Keratinocyte (primary cell): ENCODE results near the gene USF3. TPM values are rescaled to one million over a fixed set of nuclear protein-coding genes. Genes with fewer than 3 reads are reported as not detected.

Experiments used
- DNase-seq: peaks from one replicate; pipeline ENCODE4 v3.0.0-alpha.2; 2011; ENCODE audit warnings: low read depth, missing footprints, low spot score
- FAIRE-seq: peaks from 2 replicates; lab custom pipeline; 2011; peaks lifted over from hg19 to GRCh38; lab: Jason Lieb, UNC
- H2AFZ ChIP-seq: 2 replicates; pipeline ENCODE4 v1.6.0; 2012; ENCODE audit warnings: low read length, control low read depth, inconsistent platforms; ENCODE audit not compliant: control insufficient read depth
- H3K27ac ChIP-seq: 2 replicates; pipeline ENCODE4 v1.5.1; 2011; ENCODE audit warnings: low read length; ENCODE audit not compliant: control insufficient read depth, insufficient read depth
- H3K27me3 ChIP-seq: 3 replicates; pipeline ENCODE4 v1.6.0; 2011; ENCODE audit warnings: low read length; ENCODE audit not compliant: control insufficient read depth, insufficient read depth; ENCODE audit errors: extremely low read depth
- H3K36me3 ChIP-seq, 2 experiments: 2 replicates in 1 of 2; 3 replicates in 1 of 2; pipeline ENCODE4 v1.5.1; 2011; ENCODE audit warnings: low read length in 2 of 2, mild to moderate bottlenecking in 1 of 2; ENCODE audit not compliant: control insufficient read depth in 2 of 2, insufficient read depth in 2 of 2; ENCODE audit errors: extremely low read depth in 1 of 2
- H3K4me1 ChIP-seq: 3 replicates; pipeline ENCODE4 v1.5.1; 2011; ENCODE audit warnings: low read length; ENCODE audit not compliant: control insufficient read depth, insufficient read depth; ENCODE audit errors: extremely low read depth
- H3K4me2 ChIP-seq: 3 replicates; pipeline ENCODE4 v1.6.0; 2011; ENCODE audit warnings: low read depth, low read length; ENCODE audit not compliant: control insufficient read depth, insufficient read depth; ENCODE audit errors: extremely low read depth
- H3K4me3 ChIP-seq, 3 experiments: fragments of 200-600 bp in 1 of 3; sonication (generic) in 1 of 3; 2 replicates in 2 of 3; 3 replicates in 1 of 3; pipeline ENCODE4 v1.5.1; 2011 to 2016; ENCODE audit warnings: low read length in 3 of 3, mild to moderate bottlenecking in 3 of 3, control low read depth in 2 of 3, inconsistent platforms in 1 of 3, low read depth in 1 of 3, mixed read lengths in 1 of 3, mixed run types in 1 of 3, moderate library complexity in 1 of 3; ENCODE audit not compliant: control insufficient read depth in 2 of 3, insufficient read depth in 2 of 3; ENCODE audit errors: extremely low read depth in 1 of 3
- H3K79me2 ChIP-seq: 2 replicates; pipeline ENCODE4 v1.6.0; 2012; ENCODE audit warnings: low read length; ENCODE audit not compliant: control insufficient read depth, insufficient read depth
- H3K9ac ChIP-seq: 3 replicates; pipeline ENCODE4 v1.6.0; 2011; ENCODE audit warnings: low read length; ENCODE audit not compliant: control insufficient read depth, insufficient read depth; ENCODE audit errors: extremely low read depth
- H3K9me1 ChIP-seq: 3 replicates; pipeline ENCODE4 v1.6.0; 2011; ENCODE audit warnings: low read length; ENCODE audit not compliant: control insufficient read depth, insufficient read depth; ENCODE audit errors: extremely low read depth
- H3K9me3 ChIP-seq: 2 replicates; pipeline ENCODE4 v1.5.1; 2012; ENCODE audit warnings: low read depth, low read length; ENCODE audit not compliant: control insufficient read depth
- H4K20me1 ChIP-seq: 3 replicates; pipeline ENCODE4 v1.6.0; 2011; ENCODE audit warnings: low read length; ENCODE audit not compliant: control insufficient read depth, insufficient read depth; ENCODE audit errors: extremely low read depth
- CTCF ChIP-seq, 3 experiments: IDR thresholded peaks in 1 of 3; conservative IDR thresholded peaks in 1 of 3; optimal IDR thresholded peaks in 1 of 3; 2 replicates in 2 of 3; 3 replicates in 1 of 3; pipeline versions ENCODE3 to v1.5.1; 2011; ENCODE audit warnings: low read length in 3 of 3, mild to moderate bottlenecking in 3 of 3, moderate library complexity in 2 of 3, control low read depth in 1 of 3, inconsistent platforms in 1 of 3; ENCODE audit not compliant: insufficient read depth in 2 of 3; ENCODE audit errors: extremely low read depth in 1 of 3
- EZH2 ChIP-seq: IDR thresholded peaks from one replicate; pipeline ENCODE4 v1.6.1; 2012; ENCODE audit warnings: inconsistent platforms, mild to moderate bottlenecking, low read length, moderate library complexity
- dilution Hi-C: fragments of 300-500 bp; cut with MboI; formaldehyde crosslinking; loops from one replicate; pipeline ENCODE4 v1.7.0; 2020; ENCODE audit warnings: low sequenced_read_pairs; ENCODE audit not compliant: extremely low pct_ligation_motif_present
- polyA plus RNA-seq, 5 experiments: library from polyadenylated mRNA; depleted of rRNA in 3 of 5; stranded (reverse) in 3 of 5; stranded (forward) in 1 of 5; unstranded in 1 of 5; fragments of >200 nt; gene quantifications; 1 replicate in 1 of 5; 2 replicates in 3 of 5; 3 replicates in 1 of 5; pipeline versions ENCODE4 v1.2.1 to v1.2.3, GENCODE V29; 2011 to 2012; ENCODE audit warnings: missing spikeins in 2 of 5, low read depth in 1 of 5, low replicate concordance in 1 of 5

USF3 gene
- polyA plus RNA-seq, 1 donor (not counting 4 experiments of a cell fraction or from before 2014, with no cell fraction given), result 8.8 TPM

- Histone ChIP-seq H3K4me3 (no peak overlapping the region), H3K27me3 (no peaks in the 10 kb centered on the region), H3K27ac (no peak overlapping the region), H3K4me1 (no peaks in the 10 kb centered on the region), H2AFZ (no peak overlapping the region), H3K9me1 (no peaks in the 10 kb centered on the region), H3K9me3 (no peaks in the 10 kb centered on the region), H3K9ac (no peak overlapping the region), H4K20me1 (no peaks in the 10 kb centered on the region), H3K79me2 (no peaks in the 10 kb centered on the region), H3K4me2 (no peak overlapping the region), H3K36me3 (no peaks in the 10 kb centered on the region)
- dilution Hi-C loops, result no loop called here
- DNase-seq (no peak), FAIRE-seq (no peak)
- no peak for TF ChIP-seq EZH2
- TF ChIP-seq CTCF (optimal IDR thresholded peaks at IDR 0.05 in 1 of 3, IDR thresholded peaks at IDR 0.05 in 1 of 3, conservative IDR thresholded peaks at IDR 0.05 in 1 of 3; ENCODE audit: extremely low read depth in 1 of 3, insufficient read depth in 2 of 3, low read length in 3 of 3), result no peak
These were observed 65.4 kb downstream of the USF3 start for GRCh38 chr3:113630956-113631542.

GRCh38 chr3:113629584-113630421 is 66.6 kb downstream of the USF3 start:
- Histone ChIP-seq H3K27me3 (no peaks in the 10 kb centered on the region), H3K9me1 (no peaks in the 10 kb centered on the region), H3K79me2 (no peaks in the 10 kb centered on the region), H4K20me1 (no peaks in the 10 kb centered on the region), H3K36me3 (no peaks in the 10 kb centered on the region), H3K9ac (no peak overlapping the region), H3K4me1 (no peaks in the 10 kb centered on the region), H3K4me3 (no peak overlapping the region), H3K9me3 (no peaks in the 10 kb centered on the region), H2AFZ (no peak overlapping the region), H3K27ac (no peak overlapping the region), H3K4me2 (no peak overlapping the region)
- DNase-seq (no peak), FAIRE-seq (no peak)
- TF ChIP-seq EZH2, result no peak
- TF ChIP-seq CTCF (optimal IDR thresholded peaks at IDR 0.05 in 1 of 3, IDR thresholded peaks at IDR 0.05 in 1 of 3, conservative IDR thresholded peaks at IDR 0.05 in 1 of 3; ENCODE audit: extremely low read depth in 1 of 3, insufficient read depth in 2 of 3, low read length in 3 of 3), result no peak
- dilution Hi-C loops, result no loop called here
